Measurements from ENCODE around the gene IL17RC. TPM values are rescaled to one million over a fixed set of nuclear protein-coding genes. Genes with fewer than 3 reads are reported as not detected.
A peak's percentile ranks its signal among the peaks of the same experiment; 100 is the strongest.

IL17RC gene
- total RNA-seq, 1 donor from 2014 or later, result 20.1 TPM

DNA sequence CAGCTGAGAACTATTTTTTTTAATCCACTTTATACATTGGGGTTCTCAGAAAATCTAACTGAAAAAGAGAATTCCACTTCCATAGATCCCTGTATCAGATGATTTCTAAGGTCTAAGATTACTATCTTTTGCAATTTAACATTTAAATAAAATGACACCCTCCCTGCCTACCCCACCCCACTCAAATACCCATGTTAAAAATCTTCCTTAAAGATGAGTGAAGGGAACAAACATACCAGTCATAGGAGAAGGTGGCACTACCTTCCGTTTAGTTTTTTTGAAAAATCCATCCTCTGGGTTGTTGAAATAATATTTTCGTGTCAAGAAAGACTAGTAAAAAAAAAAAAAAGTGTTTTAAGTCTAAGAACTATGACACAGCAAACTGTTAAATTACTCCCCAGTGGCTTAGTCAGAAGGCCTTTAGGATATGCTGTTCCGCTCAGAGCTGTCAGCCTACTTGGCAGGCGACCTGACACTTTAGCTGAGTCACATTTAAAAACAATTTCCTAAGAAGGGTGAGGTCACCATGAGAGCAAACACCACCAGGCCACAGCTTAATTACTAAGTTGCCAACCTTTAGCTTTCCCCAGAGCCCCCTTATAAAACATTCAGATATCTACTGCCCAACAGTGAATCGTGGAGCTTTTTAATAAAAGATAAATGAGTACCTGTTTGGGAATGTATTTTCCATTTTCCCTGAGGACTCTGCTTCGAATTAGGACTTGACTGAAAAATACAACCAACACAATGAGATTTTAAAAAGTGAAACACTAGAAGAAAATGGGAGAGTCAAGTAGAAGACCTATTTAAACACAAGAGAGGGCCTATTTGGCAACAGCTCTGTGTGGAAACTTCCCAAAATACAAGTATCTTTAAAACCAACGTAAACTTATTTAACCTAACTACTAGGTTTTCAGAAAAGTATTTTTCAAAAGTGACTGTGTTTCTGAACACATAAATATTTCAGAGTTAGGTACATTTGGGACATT is 60.1 kb downstream of the IL17RC start:
- H3K4me1 Mint-ChIP-seq (ENCODE audit: low read depth, unreplicated experiment), result peaks cover 14% of the 10 kb centered on the region
- no peak overlapping the region for H2AFZ ChIP-seq (ENCODE audit: low read depth, low read length)
- H3K4me3 Mint-ChIP-seq (ENCODE audit: unreplicated experiment), result no peak overlapping the region
- FAIRE-seq (peak; percentile 71), DNase-seq (ENCODE audit: low read depth) (peak; percentile 98)
- H3K79me2 ChIP-seq (ENCODE audit: insufficient read depth, low read length), result peaks cover 9% of the 10 kb centered on the region
- H3K4me3 ChIP-seq (ENCODE audit: insufficient read depth, low read depth, low read length), result no peak overlapping the region
- H3K9me3 Mint-ChIP-seq (ENCODE audit: unreplicated experiment), result no peaks in the 10 kb centered on the region
- H3K27ac Mint-ChIP-seq (ENCODE audit: unreplicated experiment), result peak overlapping the region; percentile 94
- H3K9ac ChIP-seq (ENCODE audit: low read length), result peak overlapping the region; percentile 62
- H4K20me1 ChIP-seq (ENCODE audit: insufficient read depth, low read length), result peaks cover 5% of the 10 kb centered on the region
- H3K4me2 ChIP-seq (ENCODE audit: low read length), result peak overlapping the region; percentile 48
- TF ChIP-seq, protein P1, sequence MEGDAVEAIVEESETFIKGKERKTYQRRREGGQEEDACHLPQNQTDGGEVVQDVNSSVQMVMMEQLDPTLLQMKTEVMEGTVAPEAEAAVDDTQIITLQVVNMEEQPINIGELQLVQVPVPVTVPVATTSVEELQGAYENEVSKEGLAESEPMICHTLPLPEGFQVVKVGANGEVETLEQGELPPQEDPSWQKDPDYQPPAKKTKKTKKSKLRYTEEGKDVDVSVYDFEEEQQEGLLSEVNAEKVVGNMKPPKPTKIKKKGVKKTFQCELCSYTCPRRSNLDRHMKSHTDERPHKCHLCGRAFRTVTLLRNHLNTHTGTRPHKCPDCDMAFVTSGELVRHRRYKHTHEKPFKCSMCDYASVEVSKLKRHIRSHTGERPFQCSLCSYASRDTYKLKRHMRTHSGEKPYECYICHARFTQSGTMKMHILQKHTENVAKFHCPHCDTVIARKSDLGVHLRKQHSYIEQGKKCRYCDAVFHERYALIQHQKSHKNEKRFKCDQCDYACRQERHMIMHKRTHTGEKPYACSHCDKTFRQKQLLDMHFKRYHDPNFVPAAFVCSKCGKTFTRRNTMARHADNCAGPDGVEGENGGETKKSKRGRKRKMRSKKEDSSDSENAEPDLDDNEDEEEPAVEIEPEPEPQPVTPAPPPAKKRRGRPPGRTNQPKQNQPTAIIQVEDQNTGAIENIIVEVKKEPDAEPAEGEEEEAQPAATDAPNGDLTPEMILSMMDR (IDR thresholded peaks at IDR 0.05; ENCODE audit: insufficient read depth, low read depth, low read length), result no peak
- TF ChIP-seq EZH2 (IDR thresholded peaks at IDR 0.05; ENCODE audit: insufficient read depth, low read length), result no peak
- H3K27ac ChIP-seq (ENCODE audit: low read depth, low read length), result peak overlapping the region; percentile 71
- peaks cover 8% of the 10 kb centered on the region for H3K36me3 Mint-ChIP-seq (ENCODE audit: low read depth, unreplicated experiment)
- H3K4me1 ChIP-seq (ENCODE audit: insufficient read depth, low read length), result peaks cover 16% of the 10 kb centered on the region
- H3K36me3 ChIP-seq (ENCODE audit: insufficient read depth, low read length), result peaks cover 19% of the 10 kb centered on the region
- no peaks in the 10 kb centered on the region for H3K9me3 ChIP-seq (ENCODE audit: insufficient read depth, low read depth, low read length)
- no peaks in the 10 kb centered on the region for H3K27me3 Mint-ChIP-seq (ENCODE audit: low read depth, unreplicated experiment)
- H3K27me3 ChIP-seq (ENCODE audit: insufficient read depth, low read length), result no peaks in the 10 kb centered on the region

DNA sequence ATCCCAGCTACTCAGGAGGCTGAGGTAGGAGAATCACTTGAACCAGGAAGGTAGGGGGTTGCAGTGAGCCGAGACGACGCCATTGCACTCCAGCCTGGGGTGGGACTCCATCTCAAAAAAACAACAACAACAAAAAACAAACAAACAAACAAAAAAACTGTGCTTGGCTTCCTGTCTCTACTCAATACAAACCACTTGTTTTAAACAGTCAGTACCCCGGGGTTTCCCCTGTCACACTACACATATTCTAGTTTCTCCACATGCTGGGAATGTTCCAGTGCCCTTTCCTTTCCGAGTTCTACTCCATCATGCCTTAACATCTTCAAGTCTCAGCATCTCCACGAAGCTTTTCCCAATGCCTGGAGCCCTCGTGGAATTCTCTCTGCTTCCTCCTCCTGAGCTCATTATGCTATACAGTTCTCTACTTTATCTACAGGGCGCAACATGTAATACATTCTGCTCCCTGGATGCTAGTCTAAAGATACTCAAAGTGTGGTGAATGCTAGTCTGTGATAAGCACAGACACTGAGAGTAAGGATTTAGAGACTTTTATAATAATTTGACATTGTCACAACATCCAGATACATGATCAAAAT is 61.9 kb downstream of the IL17RC start:
- Histone ChIP-seq H3K27me3 (ENCODE audit: insufficient read depth, low read length) (no peaks in the 10 kb centered on the region), H3K27ac (ENCODE audit: low read depth, low read length) (no peak overlapping the region), H4K20me1 (ENCODE audit: insufficient read depth, low read length) (peaks cover 17% of the 10 kb centered on the region), H2AFZ (ENCODE audit: low read depth, low read length) (no peak overlapping the region), H3K4me2 (ENCODE audit: low read length) (no peak overlapping the region), H3K36me3 (ENCODE audit: insufficient read depth, low read length) (peaks cover 14% of the 10 kb centered on the region), H3K4me3 (ENCODE audit: insufficient read depth, low read depth, low read length) (no peak overlapping the region), H3K9me3 (ENCODE audit: insufficient read depth, low read depth, low read length) (no peaks in the 10 kb centered on the region), H3K79me2 (ENCODE audit: insufficient read depth, low read length) (peaks cover 17% of the 10 kb centered on the region), H3K4me1 (ENCODE audit: insufficient read depth, low read length) (peaks cover 16% of the 10 kb centered on the region), H3K9ac (ENCODE audit: low read length) (no peak overlapping the region)
- FAIRE-seq (no peak), DNase-seq (ENCODE audit: low read depth) (no peak)
- Mint-ChIP-seq H3K36me3 (ENCODE audit: low read depth, unreplicated experiment) (peaks cover 7% of the 10 kb centered on the region), H3K9me3 (ENCODE audit: unreplicated experiment) (no peaks in the 10 kb centered on the region), H3K4me1 (ENCODE audit: low read depth, unreplicated experiment) (peaks cover 14% of the 10 kb centered on the region), H3K27ac (ENCODE audit: unreplicated experiment) (no peak overlapping the region), H3K27me3 (ENCODE audit: low read depth, unreplicated experiment) (no peaks in the 10 kb centered on the region), H3K4me3 (ENCODE audit: unreplicated experiment) (no peak overlapping the region)
- TF ChIP-seq, protein P1 (IDR thresholded peaks at IDR 0.05; ENCODE audit: insufficient read depth, low read depth, low read length), result no peak
- TF ChIP-seq EZH2 (IDR thresholded peaks at IDR 0.05; ENCODE audit: insufficient read depth, low read length), result no peak
